WTC11 (cell line): ENCODE data around the gene GPC2. TPM values are rescaled to one million over a fixed set of nuclear protein-coding genes. Genes with fewer than 3 reads are reported as not detected.
A peak's percentile ranks its signal among the peaks of the same experiment; 100 is the strongest.

Source experiments
- ATAC-seq: fragments of 200-7000 bp; cut with Tn5 transposase; 2 replicates; pipeline ENCODE4 v1.10.0; 2021; ENCODE audit warnings: mild to moderate bottlenecking, moderate library complexity
- CTCF ChIA-PET: fragments of 300-600 bp; sonication (Branson Sonifier 250); formaldehyde crosslinking; loops from one replicate; lab custom pipeline; 2021; ENCODE audit warnings: antibody characterized with exemption; lab: Charles Lee
- POLR2A ChIA-PET: fragments of 350-600 bp; sonication (Branson Sonifier 250); formaldehyde crosslinking; loops from one replicate; lab custom pipeline; 2021; ENCODE audit warnings: antibody characterized with exemption; lab: Charles Lee
- DNase-seq: peaks from one replicate; pipeline ENCODE4 v3.0.0; 2021; ENCODE audit warnings: low spot score
- H3K27ac Mint-ChIP-seq: 2 replicates; pipeline ENCODE4 v1.8.0; 2021; ENCODE audit warnings: mixed read lengths
- H3K27me3 Mint-ChIP-seq: 2 replicates; pipeline ENCODE4 v1.8.0; 2021; ENCODE audit warnings: low read depth, mild to moderate bottlenecking, moderate library complexity, mixed read lengths
- H3K36me3 Mint-ChIP-seq: 2 replicates; pipeline ENCODE4 v1.8.0; 2021; ENCODE audit warnings: mixed read lengths
- H3K4me1 Mint-ChIP-seq: 2 replicates; pipeline ENCODE4 v1.8.0; 2022; ENCODE audit warnings: mixed read lengths
- H3K4me3 Mint-ChIP-seq: 2 replicates; pipeline ENCODE4 v1.8.0; 2021; ENCODE audit warnings: mild to moderate bottlenecking, moderate library complexity, mixed read lengths
- H3K9me3 Mint-ChIP-seq: 2 replicates; pipeline ENCODE4 v1.8.0; 2021; ENCODE audit warnings: mixed read lengths
- AR ChIP-seq: fragments of 250-450 bp; sonication (Bioruptor Pico); IDR thresholded peaks from 2 replicates; pipeline ENCODE4 v1.9.0; 2021; ENCODE audit warnings: mild to moderate bottlenecking
- ATF1 ChIP-seq: sonication (generic); formaldehyde crosslinking; IDR thresholded peaks from 2 replicates; pipeline ENCODE4 v1.8.1; 2023; ENCODE audit warnings: mild to moderate bottlenecking, moderate library complexity, missing genetic modification reagents
- ATF6 ChIP-seq: sonication (generic); formaldehyde crosslinking; IDR thresholded peaks from 2 replicates; pipeline ENCODE4 v1.8.1; 2023; ENCODE audit warnings: mild to moderate bottlenecking, missing genetic modification reagents
- CREM ChIP-seq: sonication (generic); formaldehyde crosslinking; IDR thresholded peaks from 2 replicates; pipeline ENCODE4 v1.8.1; 2022; ENCODE audit warnings: mild to moderate bottlenecking, missing genetic modification reagents, moderate library complexity
- E2F5 ChIP-seq: sonication (generic); formaldehyde crosslinking; IDR thresholded peaks from 2 replicates; pipeline ENCODE4 v1.8.1; 2022; ENCODE audit warnings: mild to moderate bottlenecking, moderate library complexity, missing genetic modification reagents
- EMX1 ChIP-seq: fragments of 250-450 bp; sonication (Bioruptor Pico); IDR thresholded peaks from 2 replicates; pipeline ENCODE4 v1.8.0; 2021; ENCODE audit warnings: mild to moderate bottlenecking
- FOXK1 ChIP-seq: sonication (generic); formaldehyde crosslinking; IDR thresholded peaks from 2 replicates; pipeline ENCODE4 v1.8.0; 2022; ENCODE audit warnings: mild to moderate bottlenecking, moderate library complexity, missing genetic modification reagents
- GABPB1 ChIP-seq: sonication (generic); formaldehyde crosslinking; IDR thresholded peaks from 2 replicates; pipeline ENCODE4 v1.8.1; 2023; ENCODE audit warnings: mild to moderate bottlenecking, missing genetic modification reagents
- GRHL2 ChIP-seq: fragments of 250-450 bp; sonication (Bioruptor Pico); IDR thresholded peaks from 2 replicates; pipeline ENCODE4 v1.8.0; 2022; ENCODE audit warnings: mild to moderate bottlenecking, moderate library complexity; ENCODE audit not compliant: insufficient replicate concordance, severe bottlenecking
- JAZF1 ChIP-seq: fragments of 250-450 bp; sonication (Bioruptor Pico); IDR thresholded peaks from 2 replicates; pipeline ENCODE4 v1.9.0; 2021; ENCODE audit warnings: moderate library complexity, mild to moderate bottlenecking, inconsistent platforms
- MAX ChIP-seq: sonication (generic); formaldehyde crosslinking; IDR thresholded peaks from 2 replicates; pipeline ENCODE4 v1.8.0; 2022; ENCODE audit warnings: mild to moderate bottlenecking, missing genetic modification reagents
- NFYB ChIP-seq: sonication (generic); formaldehyde crosslinking; conservative IDR thresholded peaks from 2 replicates; pipeline ENCODE4 v1.8.0; 2022; ENCODE audit warnings: low read depth, missing genetic modification reagents
- PREB ChIP-seq: sonication (generic); formaldehyde crosslinking; IDR thresholded peaks from 2 replicates; pipeline ENCODE4 v1.8.1; 2022; ENCODE audit warnings: mild to moderate bottlenecking, missing genetic modification reagents, moderate library complexity, borderline replicate concordance
- RELA ChIP-seq: sonication (generic); formaldehyde crosslinking; IDR thresholded peaks from 2 replicates; pipeline ENCODE4 v1.8.1; 2022; ENCODE audit warnings: missing genetic modification reagents, mild to moderate bottlenecking, borderline replicate concordance
- SMAD4 ChIP-seq: sonication (generic); formaldehyde crosslinking; IDR thresholded peaks from 2 replicates; pipeline ENCODE4 v1.8.0; 2022; ENCODE audit warnings: mild to moderate bottlenecking, missing genetic modification reagents
- ZBTB43 ChIP-seq: sonication (generic); formaldehyde crosslinking; IDR thresholded peaks from 2 replicates; pipeline ENCODE4 v1.8.1; 2023; ENCODE audit warnings: mild to moderate bottlenecking, missing genetic modification reagents
- ZNF281 ChIP-seq: sonication (generic); formaldehyde crosslinking; IDR thresholded peaks from 2 replicates; pipeline ENCODE4 v1.8.0; 2023; ENCODE audit warnings: mild to moderate bottlenecking, missing genetic modification reagents
- ZNF396 ChIP-seq: fragments of 250-450 bp; sonication (Bioruptor Pico); IDR thresholded peaks from 2 replicates; pipeline ENCODE4 v1.8.0; 2021; ENCODE audit warnings: mild to moderate bottlenecking, moderate library complexity, borderline replicate concordance
- ZNF416 ChIP-seq: fragments of 250-450 bp; sonication (Bioruptor Pico); IDR thresholded peaks from 2 replicates; pipeline ENCODE4 v1.9.0; 2021; ENCODE audit warnings: mild to moderate bottlenecking, inconsistent platforms
- ZNF512 ChIP-seq: sonication (generic); formaldehyde crosslinking; IDR thresholded peaks from 2 replicates; pipeline ENCODE4 v1.8.1; 2022; ENCODE audit warnings: missing genetic modification reagents, borderline replicate concordance
- total RNA-seq: library from RNA; stranded (reverse); gene quantifications from 3 replicates; pipeline ENCODE4 v1.2.3, GENCODE V29; 2021

Gene GPC2
- total RNA-seq, 1 experiment from 2014 or later: 52.1 TPM

GRCh38 chr7:100191775-100192174 is 14.6 kb upstream of the GPC2 start (continued):
- TF ChIP-seq ZNF396 (CRISPR knock-in tag) (no peak), ZBTB43 (CRISPR knock-in tag) (no peak)

- H3K9me3 Mint-ChIP-seq: no peaks in the 10 kb centered on the region
Measured at GRCh38 chr7:100190048-100190711, 13.0 kb upstream of the GPC2 start.

GRCh38 chr7:100189061-100189460 is 11.9 kb upstream of the GPC2 start:
- no peaks in the 10 kb centered on the region for H3K9me3 Mint-ChIP-seq
- no peak for ATAC-seq
- CTCF ChIA-PET: interaction anchor here (0.6 to 1.6 kb wide), 9 partner anchors 10 to 366 kb away, joined by 3 to 6 read pairs (median 5); partner anchors contain the start of gene GAL3ST4

More at GRCh38 chr7:100190048-100190711, 13.0 kb upstream of the GPC2 start:
- Mint-ChIP-seq H3K4me1 (no peaks in the 10 kb centered on the region), H3K27me3 (peaks cover 23% of the 10 kb centered on the region), H3K4me3 (no peak overlapping the region), H3K27ac (no peak overlapping the region), H3K36me3 (no peaks in the 10 kb centered on the region)
- no peak for TF ChIP-seq EMX1 (CRISPR knock-in tag)
- TF ChIP-seq GABPB1 (CRISPR knock-in tag): peak; percentile 78
- no peak for DNase-seq
- CTCF ChIA-PET: interaction anchor here (0.5 to 1.6 kb wide), 9 partner anchors 9 to 1287 kb away, joined by 3 to 7 read pairs (median 4); partner anchors contain the start of genes GAL3ST4, GPC2, LAMTOR4 and STAG3
- POLR2A ChIA-PET: no interaction called here
- ATAC-seq: peak; percentile 32; the same call in 1 of the 2 replicates

More at GRCh38 chr7:100189061-100189460, 11.9 kb upstream of the GPC2 start:
- Mint-ChIP-seq H3K4me1 (no peaks in the 10 kb centered on the region), H3K27ac (no peak overlapping the region), H3K36me3 (no peaks in the 10 kb centered on the region), H3K27me3 (peaks cover 23% of the 10 kb centered on the region), H3K4me3 (no peak overlapping the region)
- POLR2A ChIA-PET: no interaction called here
- no peak for TF ChIP-seq E2F5 (CRISPR knock-in tag)
- TF ChIP-seq CREM (CRISPR knock-in tag): no peak
- no peak for TF ChIP-seq JAZF1 (CRISPR knock-in tag)
- TF ChIP-seq NFYB (CRISPR knock-in tag): no peak
- TF ChIP-seq ZNF512: no peak
- no peak for TF ChIP-seq PREB (CRISPR knock-in tag)
- TF ChIP-seq FOXK1 (CRISPR knock-in tag): no peak
- no peak for TF ChIP-seq ZNF416 (CRISPR knock-in tag)
- TF ChIP-seq RELA (CRISPR knock-in tag): no peak
- TF ChIP-seq ATF1: no peak
- TF ChIP-seq GRHL2 (CRISPR knock-in tag): no peak
- no peak for TF ChIP-seq AR (CRISPR knock-in tag)
- TF ChIP-seq ZNF281 (CRISPR knock-in tag): no peak
- TF ChIP-seq MAX (CRISPR knock-in tag): no peak
- TF ChIP-seq SMAD4 (CRISPR knock-in tag): no peak
- no peak for TF ChIP-seq ATF6 (CRISPR knock-in tag)
- no peak for DNase-seq
